GM19328 (cell line): ENCODE data around the gene GREB1L.
"Not testable (repeated sequence)": the region's sequence is repeated elsewhere in the genome, so short reads cannot be mapped to it uniquely, and the experiment has no call there.

ENCODE experiments used
- ATAC-seq: cut with Tn5 transposase; IDR thresholded peaks from one replicate; pipeline ENCODE4 v1.9.1; 2021; ENCODE audit warnings: mild to moderate bottlenecking, moderate library complexity; ENCODE audit not compliant: unreplicated experiment

Gene GREB1L

DNA sequence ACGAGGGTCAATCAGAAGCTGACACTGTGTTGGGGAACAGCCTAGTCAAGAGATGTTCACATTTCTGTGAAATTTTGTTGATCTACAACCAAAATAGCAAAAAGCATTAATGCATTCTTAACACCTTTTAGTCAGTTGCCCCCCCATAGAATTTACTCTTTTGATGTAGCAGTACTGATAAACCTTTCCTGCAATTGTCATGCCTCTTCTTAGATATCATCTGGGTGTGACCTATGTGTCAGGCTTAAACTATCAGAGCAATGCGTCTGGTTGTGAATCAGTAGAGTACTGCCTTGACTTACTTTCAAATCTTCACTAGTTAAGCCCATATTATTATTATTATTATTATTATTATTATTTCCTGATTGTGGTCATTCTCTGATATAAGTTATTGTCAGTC is 61.9 kb downstream of the GREB1L start:
- ATAC-seq = no peak

DNA sequence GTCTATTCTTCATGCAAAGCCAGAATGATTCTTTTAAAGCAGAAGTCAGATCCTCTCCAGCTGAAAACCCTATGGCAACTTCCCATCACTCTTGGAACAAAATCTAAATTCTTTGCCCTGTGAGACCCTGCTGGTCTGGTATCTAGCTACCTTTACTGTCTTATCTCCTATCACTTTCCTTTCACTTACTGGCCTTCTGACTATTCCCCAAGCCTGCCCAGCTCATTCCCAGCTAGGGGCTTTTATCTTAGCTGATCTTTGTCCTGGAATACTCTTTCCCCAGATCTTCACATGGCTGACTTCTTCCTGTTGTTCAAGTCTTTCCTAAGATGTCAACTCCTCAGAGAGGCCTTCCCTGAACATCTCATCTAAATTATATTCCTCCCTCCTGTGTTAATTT is 63.6 kb downstream of the GREB1L start:
- ATAC-seq = no peak

DNA sequence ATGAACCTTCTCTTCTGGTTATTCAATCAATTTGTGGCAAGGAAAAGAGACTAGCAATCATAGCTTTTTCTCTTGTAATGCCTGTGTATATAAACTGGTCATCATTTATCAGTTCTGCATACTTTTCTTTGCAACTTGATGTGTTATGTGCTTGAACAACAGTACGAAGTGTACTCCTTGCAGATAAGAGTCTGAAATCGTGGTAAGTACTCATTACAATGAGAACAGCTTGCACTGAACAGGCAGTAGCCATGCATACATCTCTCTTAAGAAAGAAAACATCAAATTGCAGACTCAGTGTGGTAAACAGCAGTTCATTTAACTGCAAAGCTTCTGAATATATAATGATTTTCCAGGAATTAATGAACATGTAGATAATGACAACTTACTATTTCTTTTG is 64.3 kb downstream of the GREB1L start:
- no peak for ATAC-seq

DNA sequence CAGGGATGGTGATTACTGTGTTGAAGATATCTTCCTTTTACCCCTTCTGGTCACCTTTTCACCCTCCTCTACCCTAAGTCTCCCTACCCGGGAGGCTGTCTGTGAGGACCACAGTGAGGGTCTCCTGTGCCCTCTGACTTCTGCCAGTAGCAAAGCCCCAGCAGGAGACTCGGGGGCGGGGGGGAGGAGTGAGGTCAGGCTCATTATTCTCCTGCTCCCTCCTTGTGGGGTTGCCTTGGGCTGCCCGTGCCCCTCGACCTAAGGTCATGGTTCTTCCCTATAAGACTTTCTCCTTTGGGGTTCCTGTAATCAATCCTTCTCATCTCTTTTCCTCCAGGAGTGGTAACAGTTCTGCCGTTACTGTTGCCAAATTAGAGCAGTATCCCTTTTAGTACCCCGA is 65.5 kb downstream of the GREB1L start:
- no peak for ATAC-seq

DNA sequence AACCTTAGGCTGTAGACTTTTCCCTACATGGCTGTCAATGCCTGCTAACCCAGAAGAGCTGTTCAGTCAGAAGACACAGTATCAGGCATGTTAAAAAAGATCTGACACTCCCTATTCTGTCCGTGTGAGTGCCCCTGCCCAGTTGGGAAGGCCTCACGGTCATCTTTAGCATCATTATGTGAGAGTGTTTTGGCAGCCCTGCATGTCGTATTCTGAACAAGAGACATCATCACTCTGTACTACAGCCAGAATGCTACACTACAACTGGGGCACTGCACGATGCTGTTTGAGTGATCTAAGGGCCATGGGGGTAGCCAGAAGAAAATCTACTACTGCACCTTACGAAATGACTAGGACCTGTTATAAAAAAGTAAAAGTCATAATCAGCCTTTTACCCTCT is 67.2 kb downstream of the GREB1L start:
- ATAC-seq = no peak

DNA sequence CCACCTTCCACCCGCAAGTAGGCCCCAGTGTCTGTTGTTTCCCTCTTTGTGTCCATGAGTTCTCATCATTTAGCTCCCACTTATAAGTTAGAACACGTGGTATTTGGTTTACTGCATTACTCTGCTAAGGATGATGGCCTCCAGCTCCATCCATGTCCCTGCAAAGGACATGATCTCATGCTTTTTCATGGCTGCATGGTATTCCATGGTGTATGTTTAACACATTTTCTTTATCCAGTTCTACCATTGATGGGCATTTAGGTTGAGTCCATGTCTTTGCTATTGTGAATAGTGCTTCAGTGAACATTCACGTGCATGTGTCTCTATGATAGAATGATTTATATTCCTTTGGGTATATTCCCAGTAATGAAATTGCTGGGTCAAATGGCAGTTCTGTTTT is 69.9 kb downstream of the GREB1L start:
- not testable (repeated sequence) for ATAC-seq

DNA sequence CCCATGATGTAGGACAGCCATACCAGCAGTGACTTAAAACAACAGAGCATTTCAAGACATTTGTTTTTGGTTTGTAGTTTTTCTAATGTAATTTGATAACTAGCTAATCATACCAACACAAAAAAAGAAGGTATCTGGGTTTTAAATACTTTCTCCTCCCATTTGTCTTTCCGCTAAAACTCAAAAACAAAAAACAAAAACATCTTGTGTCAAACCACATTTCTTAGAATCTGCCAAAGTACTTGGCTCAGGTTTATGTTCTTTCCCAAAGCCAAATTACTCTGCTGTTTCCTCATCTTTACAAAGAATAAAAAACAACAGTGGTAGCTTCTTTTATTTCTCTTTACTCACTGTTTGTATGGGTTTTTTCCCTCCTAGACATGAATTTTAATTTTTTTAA is 71.5 kb downstream of the GREB1L start:
- no peak for ATAC-seq

DNA sequence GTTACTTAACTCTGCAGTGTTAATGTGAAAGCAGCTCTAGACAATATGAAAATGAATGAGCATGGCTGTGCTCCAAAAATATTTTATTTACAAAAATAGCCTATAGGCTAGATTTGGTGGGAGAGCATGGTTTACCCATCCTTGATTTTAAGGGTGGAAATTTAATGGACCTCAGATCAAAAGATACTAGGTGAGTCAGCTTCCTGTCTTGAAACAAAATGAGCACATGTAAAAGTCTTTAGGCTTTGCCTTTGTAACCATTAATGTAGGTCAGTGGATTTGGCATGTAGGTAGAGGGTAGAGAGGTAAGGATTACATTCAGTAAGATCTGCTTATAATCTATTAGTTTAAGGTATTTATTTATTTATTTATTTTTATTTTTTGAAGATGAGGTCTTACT is 72.7 kb downstream of the GREB1L start:
- no peak for ATAC-seq

DNA sequence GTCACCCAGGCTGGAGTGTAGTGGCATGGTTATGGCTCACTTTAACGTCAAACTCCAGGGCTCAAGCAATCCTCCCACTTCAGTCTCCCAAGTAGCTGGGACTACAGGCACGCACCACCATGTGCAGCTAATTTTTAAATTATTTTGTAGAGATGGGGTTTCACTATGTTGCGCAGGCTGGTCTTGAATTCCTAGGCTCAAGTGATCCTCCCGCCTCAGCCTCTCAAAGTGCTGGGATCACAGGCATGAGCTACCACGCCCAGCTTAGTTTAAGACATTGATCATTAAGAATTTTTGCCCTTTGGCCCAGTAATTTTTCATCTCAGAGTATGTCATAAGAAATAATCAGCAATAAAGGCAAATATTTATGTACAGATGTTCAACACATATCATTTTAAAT is 73.1 kb downstream of the GREB1L start:
- ATAC-seq = not testable (repeated sequence)

DNA sequence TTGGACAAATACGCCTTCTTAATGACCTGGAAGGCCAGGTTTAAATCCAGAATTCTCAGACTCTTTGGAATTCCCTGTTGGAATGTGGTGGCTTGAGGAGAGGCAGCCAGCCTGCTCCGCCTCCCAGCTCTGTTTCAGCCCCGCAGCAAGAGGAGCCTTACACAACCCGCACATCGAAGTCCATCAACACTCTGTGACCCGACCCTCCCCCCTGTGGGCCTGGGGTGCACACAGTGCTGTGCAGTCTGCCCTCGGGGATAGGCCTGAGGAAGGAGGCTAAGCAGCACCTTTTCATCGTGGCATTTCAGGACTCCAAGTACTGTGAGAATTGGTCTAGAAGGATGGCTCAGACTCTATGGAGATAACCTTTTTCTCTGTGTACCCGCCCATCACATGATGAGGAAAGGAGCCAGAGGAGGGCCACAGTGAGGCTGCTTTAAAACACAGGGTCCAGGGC is 73.7 kb downstream of the GREB1L start:
- ATAC-seq = no peak

DNA sequence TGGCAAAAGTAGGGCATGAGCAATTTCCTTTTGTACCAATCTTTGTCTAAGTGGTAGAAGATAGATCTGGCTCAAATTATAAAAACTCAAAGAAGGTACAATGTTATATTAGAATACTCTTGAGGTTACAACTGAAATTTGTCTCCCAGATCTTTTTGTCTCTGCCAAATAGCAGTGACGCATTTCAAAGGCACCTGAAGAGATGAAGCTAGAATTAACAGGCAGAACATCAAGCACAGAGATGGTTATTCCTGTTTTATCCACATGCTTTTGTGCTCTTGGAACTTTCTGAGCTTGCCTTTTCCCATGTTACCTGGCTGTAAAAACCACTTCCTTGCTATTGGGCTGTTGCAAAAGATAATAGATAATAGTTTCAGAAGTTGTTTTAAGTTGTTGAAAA is 74.3 kb downstream of the GREB1L start:
- no peak for ATAC-seq

DNA sequence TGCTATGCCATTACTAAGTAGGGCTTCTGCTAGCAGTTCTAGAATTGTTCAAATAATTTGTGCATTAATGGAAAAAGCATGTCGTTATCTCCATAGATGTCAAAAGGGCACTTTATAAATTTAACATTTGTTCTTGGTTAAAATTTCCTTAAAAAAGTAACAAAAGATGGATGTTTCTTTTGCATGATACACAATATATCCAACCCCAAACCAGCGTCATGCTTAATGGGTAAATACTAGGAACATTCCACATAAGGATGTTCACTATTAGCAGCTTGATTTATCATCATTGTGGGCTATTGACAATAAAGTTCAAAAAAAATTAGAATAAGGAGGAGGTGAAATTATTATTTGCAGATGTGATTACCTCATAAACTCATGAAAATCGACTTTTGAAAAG is 79.7 kb downstream of the GREB1L start:
- ATAC-seq = no peak

DNA sequence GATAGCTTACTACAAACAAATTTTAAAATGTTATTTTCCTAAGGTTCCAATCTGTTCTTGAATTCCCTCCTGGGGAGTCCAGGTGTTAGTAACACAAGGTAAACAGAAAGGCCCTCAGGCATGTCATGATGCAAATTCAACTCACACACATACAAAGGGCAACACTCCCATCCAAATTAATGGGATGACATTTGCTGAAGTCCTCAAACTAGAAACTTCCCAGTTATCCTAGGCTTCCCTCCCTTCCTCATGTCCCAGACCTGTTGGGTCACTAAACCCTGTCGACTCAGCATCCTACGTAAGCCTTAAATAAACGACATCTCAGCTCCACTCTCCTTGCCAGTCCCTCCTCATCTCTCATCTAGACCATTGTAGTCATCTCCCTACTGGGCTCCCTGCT is 85.1 kb downstream of the GREB1L start:
- no peak for ATAC-seq

DNA sequence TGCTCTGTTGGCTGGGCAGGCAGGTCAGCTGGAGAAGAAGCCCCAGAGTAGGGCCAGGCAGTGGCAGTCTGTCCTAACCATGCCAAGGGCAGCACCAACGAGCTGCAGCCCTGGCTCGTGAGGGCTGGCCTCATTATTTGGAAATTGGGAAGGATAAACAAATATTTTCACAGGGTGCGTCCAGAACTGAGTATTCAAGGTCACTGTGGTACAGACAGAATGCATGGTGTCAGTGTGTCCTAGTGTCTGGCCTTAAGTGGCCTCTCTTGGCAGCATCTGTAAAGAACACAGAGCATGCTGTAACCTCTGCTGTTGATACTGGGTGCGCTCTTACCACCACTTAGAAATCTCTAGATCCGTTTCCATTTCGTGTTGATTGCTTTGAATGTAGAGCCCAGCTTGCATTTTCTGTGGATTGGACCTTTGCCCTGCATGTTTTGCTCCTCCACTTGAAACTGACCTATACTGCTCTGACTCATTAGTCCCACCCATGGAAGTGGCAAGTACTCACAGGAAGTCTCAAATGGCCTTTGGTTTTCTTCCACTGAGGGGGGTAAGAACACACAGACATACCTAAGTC is 88.2 kb downstream of the GREB1L start:
- no peak for ATAC-seq

DNA sequence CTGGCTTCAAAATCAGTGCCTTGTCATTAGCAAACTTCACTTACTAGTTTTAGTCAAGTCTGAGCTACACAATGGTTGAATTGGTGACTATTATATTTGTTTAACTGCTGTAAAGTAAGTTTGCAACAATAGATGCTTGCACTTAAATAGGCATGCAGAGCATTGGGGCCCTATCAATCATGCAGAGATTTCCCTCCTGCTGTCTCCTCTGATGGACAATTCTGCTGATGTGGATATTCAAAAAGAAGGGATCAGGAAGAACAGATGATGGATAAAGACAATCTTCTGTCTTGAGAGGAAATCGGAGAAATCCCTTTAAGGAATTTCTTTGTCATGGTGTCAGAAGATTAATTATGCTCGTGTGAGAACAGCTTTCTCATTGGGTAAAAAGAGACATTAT is 89.0 kb downstream of the GREB1L start:
- no peak for ATAC-seq

DNA sequence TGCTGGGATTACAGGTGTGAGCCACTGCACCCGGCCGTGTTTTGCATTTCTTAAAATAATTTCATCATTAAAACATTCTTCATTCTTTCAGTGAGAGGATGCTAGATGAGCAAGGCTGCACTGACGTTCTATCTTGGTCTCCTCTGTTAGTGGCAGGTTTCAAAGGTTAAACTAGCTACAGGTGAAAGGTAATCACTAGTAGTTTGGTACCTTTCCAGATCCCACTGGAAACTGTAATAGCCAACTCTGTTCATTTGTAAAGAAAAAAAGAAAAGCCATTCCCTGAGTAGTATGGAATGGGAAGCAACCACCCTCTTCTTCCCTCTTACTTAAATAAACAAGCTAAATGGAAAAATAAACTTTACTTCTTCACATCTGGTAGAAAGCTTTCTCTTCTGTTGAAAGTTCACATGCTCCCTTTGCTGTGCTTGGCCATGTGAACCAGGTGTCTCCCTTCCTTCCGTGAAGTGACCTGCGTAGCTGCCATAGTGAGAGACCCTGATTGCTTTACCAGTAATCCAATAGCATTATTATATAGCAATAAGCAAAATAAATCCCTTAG is 94.0 kb downstream of the GREB1L start:
- ATAC-seq = no peak

DNA sequence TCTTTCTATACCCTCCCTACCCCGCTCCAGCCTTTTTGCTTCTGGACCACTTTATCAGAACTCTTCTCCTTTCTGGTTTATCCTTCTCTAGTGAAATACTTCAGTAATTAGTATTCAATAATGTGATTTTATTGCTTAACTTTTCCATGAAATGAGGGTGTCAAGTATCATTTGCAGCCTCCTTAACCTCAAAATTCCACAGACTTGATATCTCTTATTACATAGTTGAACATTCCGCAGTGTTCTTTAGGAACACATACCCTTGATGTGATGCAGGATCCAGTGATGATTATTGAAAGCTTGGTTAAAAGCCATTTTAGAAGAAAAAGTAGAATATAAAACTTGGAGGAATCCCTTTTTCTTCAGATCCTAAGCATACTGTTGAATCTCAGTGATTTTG is 94.8 kb downstream of the GREB1L start:
- no peak for ATAC-seq

DNA sequence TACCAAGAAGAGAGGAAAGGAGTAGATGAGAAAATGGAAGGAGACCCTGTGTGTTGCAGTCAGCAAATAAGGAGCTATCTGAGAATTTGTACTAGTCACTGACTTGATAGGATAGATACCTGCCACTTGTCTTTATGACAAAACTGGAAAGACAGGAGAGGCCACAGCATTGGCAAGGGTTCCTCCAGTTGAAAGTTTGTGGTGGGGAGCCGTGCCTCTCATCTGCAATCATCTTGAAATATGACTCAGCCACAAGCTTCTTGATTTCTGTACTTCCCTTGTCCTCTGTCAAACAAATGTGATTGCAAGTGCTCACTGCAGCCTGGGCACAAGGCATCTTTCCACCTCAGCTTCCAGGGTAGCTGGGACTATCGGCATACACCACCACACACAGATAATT is 99.1 kb downstream of the GREB1L start:
- no peak for ATAC-seq

DNA sequence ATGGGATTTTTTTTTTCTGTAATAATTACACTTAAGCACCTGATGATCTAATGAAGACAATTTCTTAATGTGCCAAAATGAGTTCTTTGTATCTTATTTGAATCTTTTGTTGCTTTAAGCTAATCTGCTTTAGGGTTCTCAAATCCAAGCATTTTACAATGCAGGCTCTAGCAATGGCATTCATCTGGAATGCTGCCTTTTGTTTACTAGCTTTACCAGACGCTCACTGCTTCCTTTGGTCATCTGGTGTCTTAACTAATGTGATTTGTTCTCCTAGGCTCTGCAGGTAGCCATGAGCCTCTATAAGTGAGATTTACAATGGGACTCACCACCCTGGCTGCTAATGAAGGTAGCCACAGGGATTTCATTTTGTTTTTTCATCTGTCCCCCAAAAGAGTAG is 100.3 kb downstream of the GREB1L start:
- ATAC-seq = no peak

DNA sequence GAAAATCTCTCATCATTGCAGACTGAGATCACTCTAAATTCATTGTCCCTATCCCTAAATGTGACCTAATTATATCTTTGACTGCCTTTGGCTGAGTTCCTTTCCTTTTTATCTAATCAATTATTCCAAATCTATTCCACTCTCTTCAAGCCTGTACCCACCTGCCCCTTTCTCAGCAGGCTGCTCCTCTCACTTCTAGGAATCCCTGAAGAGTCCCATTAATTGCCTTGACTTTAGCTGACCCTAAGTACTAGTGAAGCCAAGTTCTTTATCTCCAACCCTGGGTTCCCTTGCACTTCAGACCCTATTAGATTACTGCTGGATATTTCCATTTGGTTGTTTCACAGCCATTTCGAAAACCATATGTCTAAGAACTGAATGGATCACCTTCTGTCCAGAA is 102.8 kb downstream of the GREB1L start:
- ATAC-seq = no peak

DNA sequence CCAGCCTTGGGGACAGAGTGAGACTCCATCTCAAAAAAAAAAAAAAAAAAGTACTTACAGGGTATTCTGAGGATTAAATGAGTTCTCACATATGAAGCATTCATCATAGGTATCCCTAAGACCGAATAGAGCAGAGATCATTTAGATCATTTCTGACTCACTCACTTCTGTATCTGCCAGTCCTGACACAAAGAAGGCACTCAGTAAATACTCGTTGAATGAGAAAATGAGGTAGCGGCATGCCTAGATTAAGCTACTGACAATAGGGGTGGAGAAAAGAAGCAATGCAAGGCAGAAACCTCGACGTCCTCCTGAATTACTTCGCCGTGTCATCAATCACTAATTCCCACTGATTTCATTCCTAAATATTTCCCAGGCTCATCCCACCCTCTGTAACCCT is 103.8 kb downstream of the GREB1L start:
- no peak for ATAC-seq

DNA sequence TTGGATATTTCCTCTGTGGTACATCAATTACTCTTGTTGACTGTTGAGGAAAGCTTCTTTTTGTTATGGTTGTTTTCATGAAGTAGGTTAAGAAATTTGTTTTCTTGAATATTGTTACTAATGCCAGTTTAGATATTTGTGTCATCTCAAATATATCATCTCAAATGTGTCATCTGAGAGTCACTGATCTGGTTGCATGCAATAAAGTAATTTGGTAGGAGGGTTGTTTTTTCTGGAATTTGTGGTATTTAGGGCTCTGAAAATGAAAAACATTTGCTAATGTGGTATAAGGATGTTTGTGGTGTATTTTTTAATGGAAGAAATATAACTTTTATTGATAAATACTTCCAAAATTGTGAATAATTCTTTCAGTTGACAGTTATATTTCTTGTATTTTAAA is 117.7 kb downstream of the GREB1L start:
- no peak for ATAC-seq

DNA sequence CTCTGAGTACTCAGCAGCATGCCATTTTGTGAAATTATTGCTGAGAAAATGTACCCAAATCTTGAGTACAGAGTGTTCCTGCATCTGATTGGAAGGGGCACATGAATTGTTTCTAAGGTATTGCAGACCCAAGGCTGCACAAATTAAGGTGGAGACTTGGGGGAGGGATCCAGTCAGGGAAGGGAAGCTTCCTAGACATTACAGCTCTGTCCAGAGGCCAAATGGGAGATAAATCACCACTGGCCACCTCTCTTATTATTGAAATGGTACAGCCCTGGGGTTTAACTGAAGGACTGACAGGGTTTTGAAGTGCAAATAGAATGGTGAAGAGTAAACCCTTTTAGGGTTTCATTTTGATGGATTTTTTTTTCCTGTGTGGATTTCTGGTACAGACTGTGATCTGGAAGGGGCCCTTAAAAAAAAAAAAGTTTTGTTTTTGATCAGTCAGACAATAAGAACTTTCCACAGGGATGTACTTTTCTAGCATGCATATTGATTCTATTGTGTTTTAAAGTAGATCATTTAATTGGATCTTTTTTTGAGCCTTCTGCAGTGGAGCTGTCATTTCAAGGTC is 119.4 kb downstream of the GREB1L start:
- ATAC-seq = no peak
